ENCODE data around the gene ALDH8A1.
"Not testable (repeated sequence)": the region's sequence is repeated elsewhere in the genome, so short reads cannot be mapped to it uniquely, and the experiment has no call there.

The ALDH8A1 gene

DNA sequence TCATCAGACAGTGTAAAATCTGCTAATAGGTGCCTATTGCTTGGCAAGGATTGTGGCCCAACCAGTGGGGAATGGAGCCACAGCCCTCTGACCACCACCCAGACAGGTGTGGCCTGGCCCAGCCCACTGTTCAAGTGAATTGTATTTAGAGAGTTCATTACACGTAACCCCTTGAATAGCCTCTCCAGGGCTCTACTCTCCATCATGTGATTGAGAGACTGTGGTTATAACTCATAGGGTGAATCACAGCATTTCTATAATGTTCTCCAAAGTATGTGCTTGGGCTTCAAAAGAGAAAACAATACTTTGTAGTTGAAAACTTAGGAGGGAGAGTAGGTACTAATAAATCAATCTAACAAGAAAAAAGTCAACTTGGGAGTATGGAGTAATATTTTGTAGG, 38.4 kb downstream of the ALDH8A1 start:
- no peak for DNase-seq (ENCODE audit: low read depth in 2 of 3, low spot score in 2 of 3)

DNA sequence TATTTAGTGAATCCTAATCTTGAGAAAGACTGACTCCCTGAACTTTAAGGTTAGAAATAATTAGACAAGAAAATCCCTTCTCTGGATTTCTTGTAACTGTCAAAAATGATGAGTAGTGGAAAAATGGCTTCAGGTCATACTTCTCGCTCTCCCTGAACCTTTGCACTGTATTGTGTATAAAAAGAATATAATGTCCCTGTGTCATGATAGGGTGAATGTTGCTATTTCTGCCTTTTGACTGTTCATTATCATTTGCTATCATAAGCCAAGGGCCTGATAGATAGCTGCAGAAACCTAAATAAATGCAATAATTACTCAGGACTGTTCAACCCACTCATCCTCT, 39.3 kb downstream of the ALDH8A1 start:
- DNase-seq (ENCODE audit: low read depth in 2 of 3, low spot score in 2 of 3), result no peak

DNA sequence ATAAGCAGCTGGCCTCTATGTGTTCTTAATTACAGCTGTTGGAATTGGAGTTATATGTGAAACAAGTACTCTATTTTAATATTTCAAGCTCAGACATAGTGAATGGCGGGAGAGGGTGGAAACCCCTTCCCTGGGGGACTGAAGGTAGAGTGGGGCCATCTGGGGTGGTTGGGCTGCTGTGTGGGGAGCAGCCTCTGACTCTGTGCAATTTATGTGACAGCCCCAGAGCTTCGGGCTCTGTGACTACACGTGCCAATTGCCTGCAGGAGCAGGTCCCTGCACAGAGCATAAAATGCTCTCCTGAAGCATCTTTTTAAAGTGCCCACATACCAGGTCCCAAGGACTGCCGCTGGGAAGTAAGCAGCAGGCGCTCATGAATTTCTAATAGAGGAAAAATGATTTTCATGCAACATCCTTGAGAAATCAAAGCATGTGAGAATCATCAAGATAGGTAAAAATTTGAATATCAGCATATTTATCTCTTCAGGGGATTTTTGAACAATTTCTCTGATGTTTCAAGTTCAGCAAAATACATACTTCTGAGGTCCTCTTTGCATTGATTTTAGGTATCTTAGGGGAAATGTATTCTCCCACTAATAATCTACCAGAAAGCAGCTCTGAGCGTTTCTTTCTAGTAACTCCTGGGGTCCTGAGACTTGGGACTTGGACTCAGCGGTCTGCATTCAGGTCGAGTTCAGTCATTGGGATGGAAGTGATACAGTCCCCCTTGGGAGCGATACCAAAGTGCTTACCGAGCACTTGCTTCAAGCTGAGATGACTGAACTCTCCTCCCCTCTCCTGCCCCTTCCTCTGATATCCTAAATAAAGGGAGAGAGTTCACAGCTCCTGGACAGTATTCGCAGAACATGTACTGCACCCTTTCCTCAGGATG, 40.0 kb downstream of the ALDH8A1 start:
- DNase-seq (ENCODE audit: low read depth in 2 of 3, low spot score in 2 of 3), result no peak

GRCh38 chr6:134908906-134909516, 40.9 kb downstream of the ALDH8A1 start:
- DNase-seq (ENCODE audit: low read depth in 2 of 3, low spot score in 2 of 3), result no peak

- DNase-seq (ENCODE audit: low read depth in 2 of 3, low spot score in 2 of 3), result not testable (repeated sequence)
Measured at GRCh38 chr6:134904731-134905130, 45.2 kb downstream of the ALDH8A1 start.

DNA sequence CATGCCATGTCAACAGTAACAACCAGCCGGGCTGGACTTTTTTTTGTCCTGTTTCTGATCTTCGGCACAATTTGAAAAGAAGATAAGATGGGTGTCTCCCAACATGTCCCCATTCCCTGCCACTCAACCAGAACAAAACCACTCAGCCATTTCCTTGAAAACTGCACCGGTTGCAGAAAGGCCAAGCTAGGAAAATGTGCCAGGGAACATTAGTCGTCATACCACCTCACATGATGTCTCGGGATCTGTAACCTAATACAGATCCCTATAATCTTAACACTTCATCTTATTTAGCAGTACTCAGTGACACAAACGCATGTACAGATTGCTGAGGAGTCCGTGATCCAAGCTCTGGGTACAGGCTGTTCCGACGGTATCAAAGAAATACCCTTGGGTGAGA, 46.5 kb downstream of the ALDH8A1 start:
- no peak for DNase-seq (ENCODE audit: low read depth in 2 of 3, low spot score in 2 of 3)

DNA sequence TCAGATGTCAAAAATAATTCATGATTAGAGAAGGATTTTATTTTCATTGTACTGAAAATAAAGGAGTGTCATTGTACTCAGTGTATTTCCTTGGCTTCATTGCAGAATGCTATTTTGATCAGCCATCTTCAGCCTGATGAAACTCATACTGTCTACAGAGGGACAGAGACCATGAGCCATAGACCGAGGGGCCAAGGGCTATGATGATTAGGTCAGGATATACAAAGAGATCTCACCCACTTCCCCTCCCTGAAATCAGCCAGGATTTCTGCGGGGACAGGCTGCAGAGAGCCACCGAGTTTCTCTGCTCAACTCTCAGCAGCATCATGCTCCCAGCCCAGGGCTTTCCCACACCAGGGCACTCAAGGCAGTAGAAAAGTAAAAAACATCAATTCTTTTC, 47.0 kb downstream of the ALDH8A1 start:
- no peak for DNase-seq (ENCODE audit: low read depth in 2 of 3, low spot score in 2 of 3)

DNA sequence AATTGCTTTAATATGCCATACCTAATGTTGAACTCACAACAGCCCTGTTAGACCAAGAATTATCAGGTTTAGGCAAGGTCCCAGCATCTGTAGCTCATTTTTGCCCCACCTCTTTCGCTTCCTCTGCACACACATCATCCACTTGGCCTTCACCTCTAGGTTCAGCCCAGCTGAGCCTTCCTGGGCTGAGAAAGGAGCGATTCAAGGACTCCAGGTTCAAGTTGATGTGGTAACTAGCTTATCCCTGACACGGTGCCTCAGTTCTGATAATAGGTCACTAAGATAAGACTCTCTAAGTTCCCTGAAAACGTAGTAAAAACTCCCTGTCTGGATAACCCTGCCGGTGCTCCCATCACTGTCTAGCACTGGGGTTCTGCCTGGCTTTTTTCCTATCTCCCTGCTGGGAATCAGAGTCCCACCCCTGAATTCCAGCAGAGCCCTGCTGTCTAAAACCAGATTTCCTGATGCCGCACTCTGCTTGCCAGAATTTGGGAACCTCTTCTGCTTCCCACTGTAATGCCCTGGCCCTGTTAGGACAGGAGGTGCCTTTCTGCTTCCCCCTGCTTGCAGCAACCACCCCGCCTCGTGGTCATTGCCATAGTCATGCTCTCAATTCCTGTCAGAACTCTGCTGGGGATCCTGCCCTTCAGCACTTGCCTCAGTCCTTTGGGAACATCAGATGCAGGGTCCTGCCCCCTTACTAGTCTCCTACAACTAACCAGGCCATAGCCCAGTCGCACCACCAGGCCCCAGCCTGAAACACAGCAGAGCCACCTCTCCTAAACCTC, 47.6 kb downstream of the ALDH8A1 start:
- no peak for DNase-seq (ENCODE audit: low read depth in 2 of 3, low spot score in 2 of 3)

DNA sequence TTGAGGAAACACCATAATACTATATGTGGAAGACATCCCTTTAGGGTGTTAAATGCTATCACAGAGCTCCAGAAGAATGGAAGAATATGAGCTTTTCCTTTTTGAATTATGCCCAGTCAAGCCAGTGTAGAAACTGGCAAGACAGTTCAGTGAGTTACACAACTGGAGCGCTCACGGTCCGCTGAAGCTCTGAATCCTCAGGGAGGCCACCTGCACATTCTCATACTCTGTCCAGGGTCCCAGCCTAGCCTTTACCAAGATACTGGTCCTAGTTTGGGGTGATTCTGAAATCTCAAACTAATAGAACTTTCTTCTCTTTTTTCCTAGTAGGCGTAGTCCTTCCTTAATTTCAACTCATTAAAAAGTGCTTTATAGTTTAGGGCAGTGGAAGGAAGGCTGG, 51.3 kb downstream of the ALDH8A1 start:
- DNase-seq (ENCODE audit: low read depth in 2 of 3, low spot score in 2 of 3), result no peak

GRCh38 chr6:134898166-134898565, 51.7 kb downstream of the ALDH8A1 start:
- DNase-seq (ENCODE audit: low read depth in 2 of 3, low spot score in 2 of 3), result not testable (repeated sequence)

- DNase-seq (ENCODE audit: low read depth in 2 of 3, low spot score in 2 of 3), result no peak
Measured at GRCh38 chr6:134896910-134897309, 53.0 kb downstream of the ALDH8A1 start.

- DNase-seq (ENCODE audit: low read depth in 2 of 3, low spot score in 2 of 3), result no peak
Measured at GRCh38 chr6:134894800-134895199, 55.1 kb downstream of the ALDH8A1 start.

DNA sequence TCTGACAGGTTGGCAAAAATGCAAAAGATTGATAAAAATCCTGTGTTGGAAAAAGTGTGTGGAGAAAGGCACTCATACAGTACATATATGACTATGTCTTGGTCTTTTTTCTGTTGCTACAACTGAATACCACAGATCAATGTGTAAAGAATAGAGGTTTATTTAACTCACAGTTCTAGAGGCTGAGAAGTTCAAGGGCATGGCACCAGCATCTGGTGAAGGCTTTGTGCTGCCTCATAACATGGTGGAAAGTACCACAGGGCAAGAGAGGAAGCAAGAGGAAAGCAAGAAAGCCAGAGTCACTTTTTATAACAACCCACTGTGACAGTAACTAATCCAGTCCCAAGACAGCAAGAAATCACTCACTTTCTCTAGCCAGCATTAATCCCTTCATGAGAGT, 57.5 kb downstream of the ALDH8A1 start:
- no peak for DNase-seq (ENCODE audit: low read depth in 2 of 3, low spot score in 2 of 3)

DNA sequence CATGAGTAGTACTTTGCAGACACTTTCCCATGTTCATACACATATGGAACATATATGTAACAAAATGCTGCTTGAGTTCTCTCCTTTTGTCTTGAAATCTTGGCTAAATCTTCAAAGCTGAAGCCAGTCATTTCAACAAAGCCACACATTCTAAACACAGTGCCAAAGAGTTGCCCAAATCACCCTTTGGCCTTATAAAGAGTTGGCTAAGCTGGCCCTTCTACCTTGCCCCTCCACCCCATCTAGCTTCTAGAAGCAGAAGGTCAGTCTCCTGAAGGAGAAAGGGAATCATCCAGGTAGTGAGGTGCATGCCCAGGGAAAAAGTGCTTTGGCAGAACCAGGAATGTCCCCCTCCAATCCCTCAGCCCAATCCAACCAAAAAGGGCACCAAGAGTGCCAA, 58.3 kb downstream of the ALDH8A1 start:
- DNase-seq (ENCODE audit: low read depth in 2 of 3, low spot score in 2 of 3), result no peak

GRCh38 chr6:134888316-134888715, 61.6 kb downstream of the ALDH8A1 start:
- DNase-seq (ENCODE audit: low read depth in 2 of 3, low spot score in 2 of 3), result no peak

DNA sequence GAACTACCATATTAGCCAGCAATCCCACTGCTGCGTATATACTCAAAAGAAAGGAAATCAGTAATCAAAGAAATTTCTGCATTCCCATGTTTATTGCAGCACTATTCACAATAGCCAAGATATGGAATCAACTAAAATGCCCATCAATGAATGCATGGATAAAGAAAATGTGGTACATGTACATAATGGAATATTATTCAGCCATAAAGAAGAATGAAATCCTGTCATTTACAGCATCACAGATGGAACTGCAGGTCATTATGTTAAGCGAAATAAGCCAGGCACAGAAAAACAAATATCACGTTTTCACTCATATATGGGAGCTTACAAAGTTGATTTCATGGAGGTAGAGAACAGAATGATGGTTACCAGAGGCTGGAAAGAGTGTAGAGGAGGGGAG, 65.1 kb downstream of the ALDH8A1 start:
- DNase-seq (ENCODE audit: low read depth in 2 of 3, low spot score in 2 of 3), result no peak

GRCh38 chr6:134883314-134883713, 66.6 kb downstream of the ALDH8A1 start:
- no peak for DNase-seq (ENCODE audit: low read depth in 2 of 3, low spot score in 2 of 3)

DNA sequence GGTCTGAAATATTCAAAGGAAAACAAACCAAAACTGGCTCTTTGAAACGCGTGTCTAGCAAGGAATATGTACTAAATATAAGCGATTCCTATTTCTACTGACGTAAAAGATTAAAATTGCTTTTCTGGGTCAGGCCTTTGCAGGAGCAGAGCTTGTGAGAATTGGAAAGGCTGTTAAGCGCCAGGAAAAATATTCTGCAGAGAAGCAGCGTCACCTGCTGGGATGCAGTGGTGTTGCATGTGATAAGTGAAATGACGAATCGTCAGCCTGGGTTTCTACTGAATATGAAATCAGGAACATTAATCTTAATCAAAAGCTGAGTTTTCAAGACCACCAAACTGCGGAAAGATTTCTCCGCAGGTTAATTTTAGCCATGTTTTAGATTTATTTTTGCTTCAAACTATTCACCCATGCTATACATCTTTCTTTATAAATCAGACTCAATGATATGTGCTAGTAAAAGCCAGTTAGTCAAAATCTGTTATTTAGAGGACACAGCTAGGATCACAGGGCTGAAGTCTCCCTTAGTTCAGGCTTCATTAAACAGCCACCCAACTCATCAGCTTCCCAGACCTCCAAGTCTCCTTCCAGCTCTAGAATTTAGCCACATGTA, 67.4 kb downstream of the ALDH8A1 start:
- DNase-seq (ENCODE audit: low read depth in 2 of 3, low spot score in 2 of 3), result peak in 2 of 3 experiments; percentile 3 to 13

DNA sequence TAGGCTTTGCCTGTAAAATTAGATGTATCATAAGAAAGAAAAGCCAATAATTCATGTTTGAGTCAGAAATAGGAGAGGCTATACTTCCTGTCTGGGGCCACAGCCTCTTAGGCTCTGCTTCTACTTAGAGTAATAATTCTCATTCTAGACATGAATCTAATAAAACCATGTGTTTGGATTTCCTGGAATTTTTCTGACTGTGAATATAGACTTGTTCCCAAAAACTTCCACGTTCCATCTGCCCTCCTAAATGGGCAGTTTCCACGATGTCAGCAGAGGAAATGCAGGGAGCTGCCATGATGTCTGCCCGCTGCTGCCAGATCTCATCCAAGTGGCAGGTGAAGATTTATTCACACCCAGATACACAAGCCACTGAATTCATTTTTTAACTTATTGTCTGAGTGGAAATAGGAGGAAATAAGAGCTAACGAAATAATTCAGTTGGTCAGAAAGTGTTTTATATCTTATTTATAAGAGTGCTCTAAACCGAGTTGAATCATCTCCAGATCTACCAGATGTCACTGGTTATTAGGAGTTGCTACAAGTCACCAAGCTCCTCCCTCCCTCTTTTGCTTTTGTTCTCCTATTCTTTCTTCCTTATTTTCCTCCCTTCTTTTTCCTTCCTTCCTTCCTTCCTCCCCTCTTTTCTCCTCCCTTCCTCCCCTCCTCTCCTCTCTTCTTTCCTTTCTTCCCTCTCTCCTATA, 69.3 kb downstream of the ALDH8A1 start:
- no peak for DNase-seq (ENCODE audit: low read depth in 2 of 3, low spot score in 2 of 3)

DNA sequence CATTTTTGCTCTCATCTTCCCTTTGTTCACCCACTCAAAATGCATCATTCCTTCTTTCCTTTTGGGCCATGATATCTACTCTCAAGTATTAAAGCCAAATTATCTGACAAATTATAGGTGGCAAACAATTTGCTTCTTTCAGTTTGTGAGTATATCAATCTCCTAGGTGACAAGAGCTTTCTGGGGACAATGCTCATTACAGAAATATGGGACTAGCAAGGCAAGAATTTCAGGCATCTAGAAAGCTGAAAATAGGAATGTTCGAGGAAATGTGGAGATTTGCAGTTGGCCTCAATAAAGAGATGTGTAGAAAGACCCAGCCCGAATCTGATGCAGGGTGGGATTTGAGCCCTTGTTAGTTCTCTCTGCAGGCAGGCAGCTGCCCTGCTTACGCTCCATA, 71.8 kb downstream of the ALDH8A1 start:
- DNase-seq (ENCODE audit: low read depth in 2 of 3, low spot score in 2 of 3), result no peak

GRCh38 chr6:134875367-134875766, 74.5 kb downstream of the ALDH8A1 start:
- no peak for DNase-seq (ENCODE audit: low read depth in 2 of 3, low spot score in 2 of 3)
